OCI-LY1 (cell line): ENCODE results near the gene CTNNA3.

Experiments
- EZH2 ChIP-seq: fragments of 200-600 bp; sonication (generic), shearing (Covaris generic); IDR thresholded peaks from 2 replicates; pipeline ENCODE4 v1.8.0; 2017; ENCODE audit warnings: borderline replicate concordance, mixed run types, mild to moderate bottlenecking, antibody characterized with exemption, low read length, moderate library complexity, mixed read lengths
- TF ChIP-seq, protein P1 (sequence below): fragments of 200-600 bp; sonication (generic), shearing (Covaris generic); IDR thresholded peaks from 2 replicates; pipeline ENCODE4 v1.5.1; 2017; ENCODE audit warnings: mild to moderate bottlenecking, antibody characterized with exemption, low read length, moderate library complexity, mixed read lengths

DNA sequence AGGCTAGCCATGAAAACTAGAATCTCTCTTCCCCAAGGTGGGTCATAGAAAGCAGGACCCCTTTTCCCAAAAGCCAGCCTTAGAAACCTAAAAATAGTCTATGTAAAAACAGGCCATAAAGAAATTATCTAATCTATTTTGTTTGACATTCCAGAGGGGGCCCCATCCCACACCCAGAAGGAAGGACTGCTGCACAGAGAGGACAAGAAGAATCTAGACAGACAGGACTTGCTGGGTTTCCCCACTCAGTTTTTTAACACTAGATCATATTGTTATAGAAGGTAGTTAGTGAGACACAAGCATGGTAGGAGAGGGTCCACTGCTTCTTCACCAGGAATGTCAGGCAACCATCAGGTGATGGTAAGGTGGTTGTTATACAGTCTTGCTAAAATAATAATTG, 413.1 kb downstream of the CTNNA3 start:
- TF ChIP-seq, protein P1, sequence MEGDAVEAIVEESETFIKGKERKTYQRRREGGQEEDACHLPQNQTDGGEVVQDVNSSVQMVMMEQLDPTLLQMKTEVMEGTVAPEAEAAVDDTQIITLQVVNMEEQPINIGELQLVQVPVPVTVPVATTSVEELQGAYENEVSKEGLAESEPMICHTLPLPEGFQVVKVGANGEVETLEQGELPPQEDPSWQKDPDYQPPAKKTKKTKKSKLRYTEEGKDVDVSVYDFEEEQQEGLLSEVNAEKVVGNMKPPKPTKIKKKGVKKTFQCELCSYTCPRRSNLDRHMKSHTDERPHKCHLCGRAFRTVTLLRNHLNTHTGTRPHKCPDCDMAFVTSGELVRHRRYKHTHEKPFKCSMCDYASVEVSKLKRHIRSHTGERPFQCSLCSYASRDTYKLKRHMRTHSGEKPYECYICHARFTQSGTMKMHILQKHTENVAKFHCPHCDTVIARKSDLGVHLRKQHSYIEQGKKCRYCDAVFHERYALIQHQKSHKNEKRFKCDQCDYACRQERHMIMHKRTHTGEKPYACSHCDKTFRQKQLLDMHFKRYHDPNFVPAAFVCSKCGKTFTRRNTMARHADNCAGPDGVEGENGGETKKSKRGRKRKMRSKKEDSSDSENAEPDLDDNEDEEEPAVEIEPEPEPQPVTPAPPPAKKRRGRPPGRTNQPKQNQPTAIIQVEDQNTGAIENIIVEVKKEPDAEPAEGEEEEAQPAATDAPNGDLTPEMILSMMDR = no peak
- no peak for TF ChIP-seq EZH2
